H1 (cell line): ENCODE results near the gene CHD2. TPM values are rescaled to one million over a fixed set of nuclear protein-coding genes. Genes with fewer than 3 reads are reported as not detected.

Source experiments
- GABPA ChIP-seq: IDR thresholded peaks from 2 replicates; pipeline ENCODE4 v1.6.1; 2011; ENCODE audit warnings: mild to moderate bottlenecking, low read length, moderate library complexity, borderline replicate concordance; ENCODE audit not compliant: insufficient read depth
- polyA plus RNA-seq, 7 experiments: library from polyadenylated mRNA; depleted of rRNA in 3 of 7; stranded (reverse) in 5 of 7; unstranded in 2 of 7; fragments of >200 nt in 5 of 7; fragments of 200-250 nt in 2 of 7; gene quantifications; 1 replicate in 5 of 7; 2 replicates in 1 of 7; 4 replicates in 1 of 7; pipeline versions ENCODE4 v1.2.1 to v1.2.3, GENCODE V29; 2011 to 2013; ENCODE audit warnings: missing spikeins in 2 of 7, mixed read lengths in 2 of 7
- total RNA-seq: library from RNA; stranded (reverse); fragmentation: NEBNext Ultra II Directional; extraction: Animal tissue kit (Norgen Biotek cat#: 25700); gene quantifications from 2 replicates; pipeline ENCODE4 v1.2.1, GENCODE V29; 2021

Gene CHD2
- total and polyA plus RNA-seq, 2 of the 8 experiments (the other 6 are each of a cell fraction or from before 2014, with no cell fraction given) = 28.8 to 70.0 TPM

DNA sequence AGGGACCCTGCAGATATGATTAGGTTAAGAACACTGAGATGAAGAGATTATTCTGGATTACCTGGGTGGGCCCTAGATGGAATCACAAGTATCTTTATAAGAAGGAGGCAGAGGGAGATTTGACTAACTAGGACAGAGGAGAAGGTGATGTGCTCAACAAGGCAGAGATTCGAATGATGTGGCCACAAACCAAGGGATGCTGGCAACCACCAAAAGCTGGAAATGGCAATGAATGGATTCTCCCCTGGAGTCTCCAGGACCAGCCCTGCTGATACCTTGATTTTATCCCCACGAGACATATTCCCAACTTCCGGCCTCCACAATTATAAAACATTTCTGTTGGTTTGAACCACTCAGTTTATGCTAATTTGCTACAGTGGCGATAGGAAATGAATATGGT is 146.0 kb downstream of the CHD2 start (continued):
- no peak for TF ChIP-seq GABPA
- TF ChIP-seq, all 59 proteins: peak for 0
